ENCODE data around the gene BRF1. TPM values are rescaled to one million over a fixed set of nuclear protein-coding genes. Genes with fewer than 3 reads are reported as not detected.

BRF1 gene
- total RNA-seq, 1 experiment from 2014 or later = 26.4 TPM

GRCh38 chr14:105348169-105348944, 47.6 kb upstream of the BRF1 start:
- Mint-ChIP-seq H3K9me3 (peaks cover 6% of the 10 kb centered on the region), H3K27ac (no peak overlapping the region), H3K27me3 (ENCODE audit: low read depth) (no peaks in the 10 kb centered on the region; the same call in 1 of the 2 replicates), H3K4me1 (peaks cover 5% of the 10 kb centered on the region), H3K4me3 (no peak overlapping the region), H3K36me3 (peaks cover 6% of the 10 kb centered on the region; the same call in 1 of the 2 replicates)
- ChIA-PET CTCF (interaction anchor here (1.2 kb wide), 1 partner anchor 8 kb away, joined by 4 read pairs; no protein-coding TSS in a partner anchor), POLR2A (no interaction called here)
- no peak for ATAC-seq
- TF ChIP-seq ZNF317 (CRISPR knock-in tag; IDR thresholded peaks at IDR 0.05; ENCODE audit: borderline replicate concordance, low read depth) = no peak
- TF ChIP-seq TEAD4 (CRISPR knock-in tag; IDR thresholded peaks at IDR 0.05) = no peak
- TF ChIP-seq ZNF138 (CRISPR knock-in tag; conservative IDR thresholded peaks at IDR 0.05) = no peak
- DNase-seq (ENCODE audit: low spot score) = no peak

- Mint-ChIP-seq H3K27ac (no peak overlapping the region; the same call in 1 of the 2 replicates), H3K9me3 (peaks cover 6% of the 10 kb centered on the region), H3K4me3 (no peak overlapping the region), H3K27me3 (ENCODE audit: low read depth) (no peaks in the 10 kb centered on the region; the same call in 1 of the 2 replicates), H3K36me3 (peaks cover 6% of the 10 kb centered on the region; the same call in 1 of the 2 replicates), H3K4me1 (peaks cover 9% of the 10 kb centered on the region)
- CTCF ChIA-PET = interaction anchor here (1.2 kb wide), 1 partner anchor 9 kb away, joined by 4 read pairs; no protein-coding TSS in a partner anchor
- ATAC-seq (no peak), DNase-seq (ENCODE audit: low spot score) (no peak)
- no peak for TF ChIP-seq NR3C1 (CRISPR knock-in tag; conservative IDR thresholded peaks at IDR 0.05; ENCODE audit: low read depth)
- no peak for TF ChIP-seq GTF2I (CRISPR knock-in tag; conservative IDR thresholded peaks at IDR 0.05)
- TF ChIP-seq NR2C2 (CRISPR knock-in tag; IDR thresholded peaks at IDR 0.05) = no peak
- no peak for TF ChIP-seq ZNF671 (CRISPR knock-in tag; IDR thresholded peaks at IDR 0.05)
- TF ChIP-seq SMAD3 (CRISPR knock-in tag; IDR thresholded peaks at IDR 0.05; ENCODE audit: borderline replicate concordance) = no peak
- POLR2A ChIA-PET = no interaction called here
Observed at GRCh38 chr14:105347587-105347968, 46.8 kb upstream of the BRF1 start.

GRCh38 chr14:105346876-105347586, 46.2 kb upstream of the BRF1 start:
- POLR2A ChIA-PET = no interaction called here
- CTCF ChIA-PET = interaction anchor here (1.2 to 1.4 kb wide), 2 partner anchors 9 to 10 kb away, joined by 3 to 4 read pairs; no protein-coding TSS in a partner anchor

GRCh38 chr14:105346200-105346533, 45.4 kb upstream of the BRF1 start:
- Mint-ChIP-seq H3K4me1 (peaks cover 10% of the 10 kb centered on the region), H3K27ac (no peak overlapping the region; the same call in 1 of the 2 replicates), H3K27me3 (ENCODE audit: low read depth) (no peaks in the 10 kb centered on the region; the same call in 1 of the 2 replicates), H3K4me3 (no peak overlapping the region), H3K9me3 (peaks cover 6% of the 10 kb centered on the region), H3K36me3 (peaks cover 6% of the 10 kb centered on the region; the same call in 1 of the 2 replicates)
- ATAC-seq (no peak), DNase-seq (ENCODE audit: low spot score) (no peak)
- ChIA-PET CTCF (interaction anchor here (0.6 to 1.8 kb wide), 7 partner anchors 9 to 178 kb away, joined by 3 to 7 read pairs (median 3); partner anchors contain the start of gene JAG2), POLR2A (no interaction called here)
- no peak for TF ChIP-seq CTCF (IDR thresholded peaks at IDR 0.05)
- no peak for TF ChIP-seq E2F1 (CRISPR knock-in tag; IDR thresholded peaks at IDR 0.05)
- TF ChIP-seq JAZF1 (CRISPR knock-in tag; IDR thresholded peaks at IDR 0.05) = no peak
- no peak for TF ChIP-seq CBFB (CRISPR knock-in tag; IDR thresholded peaks at IDR 0.05; ENCODE audit: low read depth)
- TF ChIP-seq JUN (CRISPR knock-in tag; IDR thresholded peaks at IDR 0.05) = no peak
- TF ChIP-seq SMAD3 (CRISPR knock-in tag; IDR thresholded peaks at IDR 0.05; ENCODE audit: borderline replicate concordance) = no peak
- no peak for TF ChIP-seq ATF6 (CRISPR knock-in tag; IDR thresholded peaks at IDR 0.05)
- TF ChIP-seq NR3C1 (CRISPR knock-in tag; conservative IDR thresholded peaks at IDR 0.05; ENCODE audit: low read depth) = no peak
- TF ChIP-seq ETV6 (CRISPR knock-in tag; IDR thresholded peaks at IDR 0.05) = no peak

More at GRCh38 chr14:105346876-105347586, 46.2 kb upstream of the BRF1 start:
- TF ChIP-seq MXD4 (CRISPR knock-in tag; IDR thresholded peaks at IDR 0.05; ENCODE audit: borderline replicate concordance) (no peak), SOX15 (CRISPR knock-in tag; IDR thresholded peaks at IDR 0.05) (no peak), ATF1 (CRISPR knock-in tag; IDR thresholded peaks at IDR 0.05) (no peak), ETV6 (CRISPR knock-in tag; IDR thresholded peaks at IDR 0.05) (no peak), ZNF317 (CRISPR knock-in tag; IDR thresholded peaks at IDR 0.05; ENCODE audit: borderline replicate concordance, low read depth) (no peak), KAT7 (CRISPR knock-in tag; IDR thresholded peaks at IDR 0.05; ENCODE audit: borderline replicate concordance) (no peak), E2F4 (CRISPR knock-in tag; IDR thresholded peaks at IDR 0.05; ENCODE audit: borderline replicate concordance, low read depth) (no peak), ZNF232 (CRISPR knock-in tag; IDR thresholded peaks at IDR 0.05) (no peak), FOXP1 (CRISPR knock-in tag; IDR thresholded peaks at IDR 0.05; ENCODE audit: borderline replicate concordance) (no peak), HMGA2 (CRISPR knock-in tag; IDR thresholded peaks at IDR 0.05) (no peak), OVOL2 (CRISPR knock-in tag; IDR thresholded peaks at IDR 0.05; ENCODE audit: borderline replicate concordance) (no peak)
- Mint-ChIP-seq H3K4me1 (peaks cover 8% of the 10 kb centered on the region), H3K9me3 (peaks cover 6% of the 10 kb centered on the region), H3K27me3 (ENCODE audit: low read depth) (no peaks in the 10 kb centered on the region; the same call in 1 of the 2 replicates), H3K27ac (no peak overlapping the region), H3K36me3 (peaks cover 6% of the 10 kb centered on the region; the same call in 1 of the 2 replicates), H3K4me3 (no peak overlapping the region)
- DNase-seq (ENCODE audit: low spot score) (no peak), ATAC-seq (no peak)

All from WTC11 (cell line).